NCI-H2227 treated with DMSO at 0.1 percent for 48 hours (cell line): ENCODE results near the gene ERGIC1.

Source experiments
- DNase-seq: peaks from one replicate; lab custom pipeline; 2025; lab: John Stamatoyannopoulos, UW

ERGIC1 gene

DNA sequence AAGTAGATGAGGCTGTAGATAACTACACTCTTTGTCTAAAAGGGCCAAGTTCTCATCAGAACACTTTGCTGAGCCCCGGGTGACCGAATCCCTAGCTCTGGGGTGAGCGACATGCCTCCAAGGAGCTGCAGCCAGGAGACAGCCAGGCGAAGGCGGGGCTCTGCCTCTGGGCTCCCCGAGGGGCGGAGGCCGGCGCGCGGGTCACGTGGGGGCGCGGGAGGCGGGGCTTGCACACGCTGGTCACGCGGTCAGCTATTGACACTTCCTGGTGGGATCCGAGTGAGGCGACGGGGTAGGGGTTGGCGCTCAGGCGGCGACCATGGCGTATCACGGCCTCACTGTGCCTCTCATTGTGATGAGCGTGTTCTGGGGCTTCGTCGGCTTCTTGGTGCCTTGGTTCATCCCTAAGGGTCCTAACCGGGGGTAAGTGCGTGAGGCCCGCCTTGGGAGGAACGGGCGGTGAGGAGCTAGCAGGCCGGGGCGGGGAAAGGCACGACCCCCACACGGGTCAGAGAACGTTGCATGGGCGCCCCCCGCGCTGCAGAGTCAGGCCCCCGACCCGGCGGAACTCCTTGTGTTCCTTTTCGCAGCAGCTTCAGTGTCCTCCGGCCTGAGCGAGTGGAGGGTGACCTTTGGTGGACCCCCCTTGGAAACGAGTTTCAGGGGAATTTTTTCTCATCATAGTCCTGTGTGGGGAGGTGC lies 149.6 kb downstream of the ERGIC1 start, which contains the start of gene ATP6V0E1:
Gene ATP6V0E1 (plus strand): TSS at position 230 of the 702 bp plus-strand sequence. CDS start 90 bp downstream, at position 320.
- peak; percentile 81 for DNase-seq

DNA sequence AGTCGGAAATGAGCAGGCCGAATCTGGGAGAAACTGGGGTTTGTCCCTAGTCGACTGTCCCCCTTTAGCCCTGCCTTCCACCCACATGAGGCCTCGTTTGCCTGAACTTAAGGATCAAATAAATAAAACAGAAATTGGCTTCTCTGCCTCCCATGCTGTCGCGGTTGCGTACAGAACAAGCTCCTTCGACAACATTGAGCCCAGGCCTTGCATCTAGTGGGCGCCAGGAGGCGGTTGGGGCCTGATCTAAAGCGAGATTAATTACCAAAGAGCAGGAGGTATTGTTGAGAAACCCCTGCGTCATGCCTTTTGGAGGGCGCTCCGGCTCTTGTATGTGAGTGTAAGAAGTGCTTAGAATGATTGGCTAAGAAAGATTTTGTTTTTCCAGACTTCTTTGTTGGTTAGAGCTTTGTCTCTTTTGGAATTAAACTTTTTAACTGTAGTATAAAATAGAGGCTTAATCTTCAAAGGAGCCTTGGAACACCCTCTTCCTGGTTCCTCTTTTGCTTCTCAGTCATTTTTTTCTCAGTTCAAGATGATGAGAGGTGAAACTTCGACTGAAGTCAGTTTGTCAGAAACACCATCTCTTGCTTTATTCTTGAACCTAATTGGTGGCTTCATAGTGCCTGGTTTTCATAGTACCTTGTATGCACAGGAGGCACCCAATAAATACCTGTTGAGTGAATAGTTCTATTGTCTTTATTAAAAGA lies 150.3 kb downstream of the ERGIC1 start:
- DNase-seq, result no peak

GRCh38 chr5:172985596-172985995 lies 151.5 kb downstream of the ERGIC1 start:
- DNase-seq, result no peak

- DNase-seq, result no peak
These were observed 154.2 kb downstream of the ERGIC1 start for GRCh38 chr5:172988276-172988675.

DNA sequence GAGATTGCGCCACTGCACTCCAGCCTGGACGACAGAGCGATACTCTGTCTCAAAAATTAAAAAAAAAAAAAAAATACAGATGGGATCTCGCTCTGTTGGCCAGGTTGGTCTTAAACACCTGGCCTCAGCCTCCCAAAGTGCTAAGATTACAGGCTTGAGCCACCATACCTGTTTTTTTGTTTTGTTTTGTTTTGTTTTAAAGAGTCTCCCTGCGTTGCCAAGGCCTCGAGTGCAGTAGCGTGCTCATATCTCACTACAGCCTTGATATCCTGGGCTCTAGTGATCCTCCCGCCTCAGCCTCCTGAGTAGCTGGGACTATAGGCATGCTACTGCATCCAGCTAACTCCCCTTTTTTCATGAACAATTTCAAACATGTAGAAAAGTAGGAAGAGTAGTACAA lies 156.7 kb downstream of the ERGIC1 start:
- no peak for DNase-seq

GRCh38 chr5:172994405-172994804 lies 160.4 kb downstream of the ERGIC1 start:
- DNase-seq, result no peak

DNA sequence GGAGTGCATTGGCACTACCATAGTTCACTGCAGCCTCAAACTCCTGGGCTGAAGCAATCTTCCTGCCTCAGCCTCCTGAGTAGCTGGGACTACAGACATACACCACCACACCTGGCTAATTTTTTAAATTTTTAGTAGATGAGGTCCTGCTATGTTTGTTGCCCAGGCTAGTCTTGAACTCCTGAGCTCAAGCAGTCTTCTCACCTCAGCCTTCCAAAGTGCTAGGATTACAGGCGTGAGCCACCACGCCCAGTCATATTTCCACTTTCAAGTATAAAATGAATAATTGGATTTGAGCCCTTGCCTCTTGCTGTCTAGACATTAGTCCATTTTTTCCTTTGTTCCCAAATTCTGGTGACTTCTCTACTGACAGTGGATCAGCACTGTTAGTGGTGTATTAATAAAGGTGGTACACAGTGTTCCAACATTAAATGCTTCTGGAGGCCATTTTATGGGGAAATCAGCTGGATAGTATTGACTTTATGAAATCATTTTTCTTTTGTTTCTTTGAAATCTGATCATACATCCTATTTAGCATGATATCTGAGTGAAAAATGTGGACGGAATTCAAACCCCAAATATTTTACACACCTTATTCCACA lies 165.4 kb downstream of the ERGIC1 start:
- DNase-seq, result no peak

GRCh38 chr5:172999974-173000373 lies 165.9 kb downstream of the ERGIC1 start:
- DNase-seq, result no peak

- no peak for DNase-seq
These were observed 167.3 kb downstream of the ERGIC1 start for GRCh38 chr5:173001229-173001841.
